ENCODE results near the gene MYO3B. TPM values are rescaled to one million over a fixed set of nuclear protein-coding genes. Genes with fewer than 3 reads are reported as not detected.

Gene MYO3B
- total and polyA plus RNA-seq, 2 of the 8 experiments (the other 6 are each of a cell fraction or from before 2014, with no cell fraction given) = 0.17 to 0.19 TPM

DNA sequence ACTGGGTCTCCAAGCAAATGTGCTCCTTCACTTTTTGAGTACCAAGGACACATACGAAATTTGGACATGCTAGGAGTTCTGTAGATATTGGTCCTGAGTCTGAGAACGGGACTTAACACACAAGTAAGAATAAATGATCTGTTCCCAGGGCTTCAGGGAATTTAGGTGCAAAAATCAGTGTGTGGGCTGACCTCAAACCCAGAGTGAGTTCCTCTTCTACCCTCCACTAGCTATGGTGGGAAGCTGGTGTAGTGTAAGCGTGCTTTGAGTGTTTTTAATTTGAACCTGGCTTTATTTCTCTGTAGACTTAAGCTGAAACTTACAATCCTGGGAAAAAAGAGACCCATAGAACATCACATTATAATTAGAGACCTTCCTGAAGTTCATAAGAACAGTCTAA is 50.5 kb downstream of the MYO3B start (continued):
- no peak for TF ChIP-seq SP2 (IDR thresholded peaks at IDR 0.05; ENCODE audit: low read length)

DNA sequence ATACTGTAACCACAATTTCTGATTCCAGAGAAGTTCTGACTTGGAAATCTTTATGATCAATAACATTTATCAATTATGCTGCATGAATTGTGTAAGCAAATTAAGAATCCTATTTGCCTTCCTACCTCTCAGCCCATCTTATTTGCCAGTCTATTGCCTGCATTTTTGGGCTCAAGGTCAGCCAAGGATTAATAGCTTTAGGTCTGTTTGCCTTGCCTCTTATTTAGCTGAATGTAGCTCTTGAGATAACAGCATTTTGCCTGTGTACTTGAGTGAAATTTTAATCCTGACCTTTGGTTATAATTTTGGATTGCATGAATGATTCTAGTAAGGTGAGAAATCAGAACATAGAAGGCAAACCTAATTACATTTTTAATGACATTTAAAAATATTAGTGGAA is 51.2 kb downstream of the MYO3B start:
- H2BK15ac ChIP-seq (ENCODE audit: low read length) = no peak overlapping the region
- H3K23ac ChIP-seq (ENCODE audit: insufficient read length) = no peak overlapping the region
- H4K5ac ChIP-seq (ENCODE audit: insufficient read length, low read depth, low read length) = no peak overlapping the region
- no peak overlapping the region for H3K4me3 ChIP-seq (ENCODE audit: extremely low read depth in 1 of 4, insufficient read depth in 2 of 4, low read depth in 3 of 4, low read length in 4 of 4)
- H2BK20ac ChIP-seq (ENCODE audit: low read length) = no peak overlapping the region
- no peaks in the 10 kb centered on the region for H3K23me2 ChIP-seq (ENCODE audit: low read depth, low read length)
- H4K91ac ChIP-seq (replicated peaks; ENCODE audit: insufficient read length, low read length) = no peak overlapping the region
- no peak overlapping the region for H3K56ac ChIP-seq (replicated peaks; ENCODE audit: insufficient read length, low read depth, low read length)
- no peak overlapping the region for H3K9ac ChIP-seq (replicated peaks in 1 of 4; ENCODE audit: extremely low read depth in 1 of 4, low read depth in 3 of 4, low read length in 3 of 4)
- no peak overlapping the region for H2AK5ac ChIP-seq (ENCODE audit: low read depth, low read length)
- H4K8ac ChIP-seq (ENCODE audit: extremely low read depth, insufficient read depth, low read length) = no peak overlapping the region
- no peak overlapping the region for H3K14ac ChIP-seq (ENCODE audit: insufficient read length)
- no peak overlapping the region for H2BK5ac ChIP-seq (ENCODE audit: low read depth, low read length)
- DNase-seq (ENCODE audit: low read depth in 1 of 2, low spot score in 2 of 2) = no peak
- no peaks in the 10 kb centered on the region for H3K79me2 ChIP-seq (ENCODE audit: control insufficient read depth in 1 of 2, insufficient read depth in 2 of 2, low read length in 2 of 2)
- H4K20me1 ChIP-seq (replicated peaks in 1 of 2; ENCODE audit: control insufficient read depth in 1 of 2, insufficient read depth in 2 of 2, low read length in 2 of 2) = no peaks in the 10 kb centered on the region
- H3K27ac ChIP-seq (ENCODE audit: low read depth, low read length) = no peak overlapping the region
- no peaks in the 10 kb centered on the region for H3K79me1 ChIP-seq (ENCODE audit: low read depth, low read length)
- CTCF ChIA-PET (ENCODE audit: partially characterized antibody) = interaction anchor here (0.6 to 1.1 kb wide), 3 partner anchors 95 to 647 kb away, joined by 3 read pairs; no protein-coding TSS in a partner anchor
- FAIRE-seq = no peak
- no peak overlapping the region for H3K4ac ChIP-seq (replicated peaks; ENCODE audit: insufficient read length, low read depth, low read length)
- H3K9me3 ChIP-seq (ENCODE audit: insufficient read depth in 2 of 2, low read depth in 1 of 2, low read length in 1 of 2) = no peaks in the 10 kb centered on the region
- no peaks in the 10 kb centered on the region for H3K27me3 ChIP-seq (replicated peaks in 1 of 4; ENCODE audit: control insufficient read depth in 3 of 4, extremely low read depth in 1 of 4, insufficient read depth in 3 of 4, low read length in 3 of 4)
- no peak overlapping the region for H2BK12ac ChIP-seq (ENCODE audit: low read depth, low read length)
- POLR2A ChIA-PET (ENCODE audit: partially characterized antibody) = interaction anchor here (0.6 kb wide), 1 partner anchor 132 kb away, joined by 3 read pairs; no protein-coding TSS in a partner anchor
- H3K4me2 ChIP-seq (ENCODE audit: insufficient read depth in 1 of 2, low read depth in 2 of 2, low read length in 2 of 2) = no peak overlapping the region
- H3K18ac ChIP-seq (ENCODE audit: extremely low read depth, low read length) = no peak overlapping the region
- H2BK120ac ChIP-seq (replicated peaks; ENCODE audit: low read depth, low read length) = no peak overlapping the region
- H3K36me3 ChIP-seq (ENCODE audit: control insufficient read depth in 2 of 4, insufficient read depth in 4 of 4, low read length in 3 of 4) = no peaks in the 10 kb centered on the region
- no peak overlapping the region for H2AFZ ChIP-seq (ENCODE audit: low read length)
- H3K4me1 ChIP-seq (replicated peaks in 1 of 4; ENCODE audit: control insufficient read depth in 3 of 4, insufficient read depth in 4 of 4, low read length in 3 of 4) = no peaks in the 10 kb centered on the region
- TF ChIP-seq HDAC2 (IDR thresholded peaks at IDR 0.05; ENCODE audit: borderline replicate concordance in 1 of 2, low read depth in 2 of 2, low read length in 2 of 2) (no peak), EZH2 (IDR thresholded peaks at IDR 0.05; ENCODE audit: low read depth, low read length, severe bottlenecking) (no peak), SIRT6 (IDR thresholded peaks at IDR 0.05; ENCODE audit: low read length) (no peak), HDAC6 (IDR thresholded peaks at IDR 0.05; ENCODE audit: low read depth, low read length) (no peak), SP2 (IDR thresholded peaks at IDR 0.05; ENCODE audit: low read length) (no peak), TEAD4 (IDR thresholded peaks at IDR 0.05; ENCODE audit: low read depth, low read length) (no peak), TAF1 (IDR thresholded peaks at IDR 0.05; ENCODE audit: low read depth, low read length) (no peak), CBX8 (IDR thresholded peaks at IDR 0.05; ENCODE audit: borderline replicate concordance, low read depth, low read length) (no peak)
- TF ChIP-seq, protein P1, sequence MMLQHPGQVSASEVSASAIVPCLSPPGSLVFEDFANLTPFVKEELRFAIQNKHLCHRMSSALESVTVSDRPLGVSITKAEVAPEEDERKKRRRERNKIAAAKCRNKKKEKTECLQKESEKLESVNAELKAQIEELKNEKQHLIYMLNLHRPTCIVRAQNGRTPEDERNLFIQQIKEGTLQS (IDR thresholded peaks at IDR 0.05; ENCODE audit: insufficient read depth, low read depth, low read length) = no peak
- TF ChIP-seq, protein P2, sequence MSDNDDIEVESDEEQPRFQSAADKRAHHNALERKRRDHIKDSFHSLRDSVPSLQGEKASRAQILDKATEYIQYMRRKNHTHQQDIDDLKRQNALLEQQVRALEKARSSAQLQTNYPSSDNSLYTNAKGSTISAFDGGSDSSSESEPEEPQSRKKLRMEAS (IDR thresholded peaks at IDR 0.05) = no peak
